ENCODE measurements around the gene CAMTA1.
A peak's percentile ranks its signal among the peaks of the same experiment; 100 is the strongest.

The CAMTA1 gene

DNA sequence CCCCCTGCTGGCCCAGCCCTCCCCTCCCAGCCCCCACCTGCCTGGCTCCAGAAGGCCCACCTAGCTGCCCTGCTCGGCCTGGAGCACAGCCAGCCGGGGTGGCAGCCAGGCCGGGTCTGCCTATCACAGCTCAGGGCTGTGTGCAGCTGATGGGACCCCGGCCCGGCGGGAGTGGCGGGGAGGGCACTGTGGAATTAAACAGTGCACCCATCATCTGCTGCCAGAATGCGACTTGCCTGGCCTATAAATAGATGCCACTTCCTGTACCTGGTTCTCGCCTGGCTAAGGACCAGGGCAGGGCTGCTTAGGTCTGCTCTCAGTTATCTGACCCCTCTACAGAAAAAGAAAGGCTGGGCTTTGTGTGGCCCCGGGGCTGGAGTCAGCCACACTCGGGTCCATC, 887.6 kb downstream of the CAMTA1 start:
- Histone ChIP-seq H3K36me3 (ENCODE audit: control insufficient read depth in 1 of 2, insufficient read depth in 2 of 2, low read length in 2 of 2) (no peaks in the 10 kb centered on the region), H3K27ac (ENCODE audit: low read length) (no peak overlapping the region), H3K27me3 (ENCODE audit: low read depth, low read length) (no peaks in the 10 kb centered on the region), H3K4me3 (ENCODE audit: low read depth in 1 of 2, low read length in 2 of 2) (no peak overlapping the region), H3K4me1 (ENCODE audit: control insufficient read depth in 1 of 2, insufficient read depth in 2 of 2, low read length in 2 of 2) (peaks cover 0 to 16% of the 10 kb centered on the region in 2 donors), H3K9me3 (ENCODE audit: control insufficient read depth in 1 of 2, low read length in 2 of 2) (no peaks in the 10 kb centered on the region)

DNA sequence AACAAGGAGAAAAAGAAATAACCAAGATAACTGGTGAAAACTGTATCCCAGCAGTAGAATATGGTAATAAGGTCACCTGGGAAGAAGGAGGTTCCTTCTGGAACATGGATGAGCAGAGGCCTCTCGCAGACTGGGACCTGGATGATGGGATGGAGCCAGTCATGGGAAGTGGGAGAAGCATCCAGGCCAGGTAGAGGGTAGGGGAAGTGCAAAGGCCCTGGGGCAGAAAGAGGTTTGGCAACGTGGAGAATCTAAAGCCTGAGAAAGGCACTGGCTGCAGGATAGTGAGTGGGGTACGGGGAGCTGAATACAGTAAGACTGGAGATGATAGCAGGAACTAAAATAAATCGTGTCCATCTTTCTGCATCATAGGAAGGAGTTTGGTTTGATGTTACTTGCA, 889.7 kb downstream of the CAMTA1 start:
- H3K36me3 ChIP-seq (ENCODE audit: control insufficient read depth in 1 of 2, insufficient read depth in 2 of 2, low read length in 2 of 2): no peaks in the 10 kb centered on the region
- H3K4me3 ChIP-seq (ENCODE audit: low read depth in 1 of 2, low read length in 2 of 2): no peak overlapping the region
- H3K27me3 ChIP-seq (ENCODE audit: low read depth, low read length): no peaks in the 10 kb centered on the region
- no peak overlapping the region for H3K27ac ChIP-seq (ENCODE audit: low read length)
- no peaks in the 10 kb centered on the region for H3K9me3 ChIP-seq (ENCODE audit: control insufficient read depth in 1 of 2, low read length in 2 of 2)
- H3K4me1 ChIP-seq (ENCODE audit: control insufficient read depth in 1 of 2, insufficient read depth in 2 of 2, low read length in 2 of 2): peaks cover 0 to 8% of the 10 kb centered on the region in 2 donors

DNA sequence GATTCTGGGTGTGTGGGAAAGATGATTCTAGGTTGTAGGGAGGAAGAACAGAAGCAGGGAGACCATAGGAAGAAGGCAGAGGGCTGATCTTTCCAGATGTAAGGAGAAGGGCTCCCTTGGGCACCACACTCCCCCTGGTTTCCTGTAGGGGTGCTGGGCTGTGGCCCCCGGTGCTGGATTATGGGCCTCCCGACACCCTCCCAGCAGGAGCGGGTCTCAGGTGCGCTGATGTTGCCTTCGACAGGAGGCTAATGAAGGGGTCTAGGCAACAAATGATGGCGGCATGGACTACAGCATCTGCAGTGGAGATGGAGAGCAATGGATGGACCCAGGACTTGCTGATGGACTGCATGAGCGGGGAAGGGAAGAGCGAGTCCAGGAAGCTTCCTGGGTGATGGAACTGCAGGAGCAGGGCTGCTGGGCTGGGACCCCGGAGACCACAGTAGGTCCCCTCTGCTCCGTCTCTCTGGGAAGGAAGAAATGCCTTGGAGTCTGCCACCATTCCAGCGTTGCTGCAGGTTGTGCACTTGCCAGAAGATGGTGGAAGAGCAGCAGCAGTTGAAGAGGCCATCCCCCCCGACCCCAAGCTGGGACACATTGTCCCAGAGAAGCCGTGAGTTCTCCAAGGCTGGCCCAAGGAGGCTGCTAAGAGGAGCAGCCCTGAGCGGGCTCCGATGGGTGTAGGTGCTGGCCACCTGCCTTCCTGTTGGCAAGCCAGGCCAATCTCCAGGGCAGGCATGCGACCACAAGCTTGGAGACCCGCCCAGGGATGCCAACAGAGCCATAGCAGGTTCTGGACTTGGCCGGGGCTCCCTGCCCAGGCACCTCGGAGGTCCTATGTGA, 890.4 kb downstream of the CAMTA1 start:
- no peak overlapping the region for H3K27ac ChIP-seq (ENCODE audit: low read length)
- H3K9me3 ChIP-seq (ENCODE audit: control insufficient read depth in 1 of 2, low read length in 2 of 2): no peaks in the 10 kb centered on the region
- H3K4me1 ChIP-seq (ENCODE audit: control insufficient read depth in 1 of 2, insufficient read depth in 2 of 2, low read length in 2 of 2): peaks cover 0 to 12% of the 10 kb centered on the region in 2 donors
- H3K4me3 ChIP-seq (ENCODE audit: low read depth in 1 of 2, low read length in 2 of 2): no peak overlapping the region
- H3K27me3 ChIP-seq (ENCODE audit: low read depth, low read length): no peaks in the 10 kb centered on the region
- H3K36me3 ChIP-seq (ENCODE audit: control insufficient read depth in 1 of 2, insufficient read depth in 2 of 2, low read length in 2 of 2): no peaks in the 10 kb centered on the region

DNA sequence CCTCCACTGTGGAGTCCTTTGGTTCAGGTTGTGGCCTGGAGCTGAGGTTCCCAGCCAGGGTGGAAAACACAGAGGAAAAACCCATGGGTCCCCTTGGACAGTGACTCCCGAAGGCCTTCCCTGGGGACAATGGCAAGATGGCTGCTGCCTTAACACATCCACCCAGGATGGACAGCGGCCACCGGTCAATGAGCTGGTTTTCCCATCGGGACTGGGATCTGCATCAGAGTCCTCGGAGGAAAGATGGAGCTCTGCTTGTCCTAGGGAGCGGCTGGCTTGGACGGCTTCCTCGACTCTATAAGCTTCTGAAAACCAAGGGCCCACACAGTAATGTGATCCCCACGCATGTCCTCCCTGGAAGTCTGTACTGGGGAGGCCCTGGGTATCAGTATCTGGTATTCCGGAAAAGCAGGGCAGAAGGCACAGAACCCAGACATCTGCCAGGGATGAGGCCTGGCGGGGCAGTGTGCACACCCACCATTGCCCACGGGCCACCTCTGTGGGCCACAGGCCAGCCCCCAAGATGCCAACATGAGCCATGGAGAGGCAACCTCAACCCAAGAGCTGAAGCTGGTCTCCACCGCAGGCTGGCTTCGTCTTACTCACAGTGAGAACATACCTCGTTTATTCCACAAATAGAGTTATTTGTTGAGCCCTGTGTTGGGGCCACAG, 891.2 kb downstream of the CAMTA1 start:
- Histone ChIP-seq H3K27ac (ENCODE audit: low read length) (no peak overlapping the region), H3K27me3 (ENCODE audit: low read depth, low read length) (no peaks in the 10 kb centered on the region), H3K4me1 (ENCODE audit: control insufficient read depth in 1 of 2, insufficient read depth in 2 of 2, low read length in 2 of 2) (peaks cover 0 to 16% of the 10 kb centered on the region in 2 donors), H3K9me3 (ENCODE audit: control insufficient read depth in 1 of 2, low read length in 2 of 2) (no peaks in the 10 kb centered on the region), H3K4me3 (ENCODE audit: low read depth in 1 of 2, low read length in 2 of 2) (no peak overlapping the region), H3K36me3 (ENCODE audit: control insufficient read depth in 1 of 2, insufficient read depth in 2 of 2, low read length in 2 of 2) (no peaks in the 10 kb centered on the region)

DNA sequence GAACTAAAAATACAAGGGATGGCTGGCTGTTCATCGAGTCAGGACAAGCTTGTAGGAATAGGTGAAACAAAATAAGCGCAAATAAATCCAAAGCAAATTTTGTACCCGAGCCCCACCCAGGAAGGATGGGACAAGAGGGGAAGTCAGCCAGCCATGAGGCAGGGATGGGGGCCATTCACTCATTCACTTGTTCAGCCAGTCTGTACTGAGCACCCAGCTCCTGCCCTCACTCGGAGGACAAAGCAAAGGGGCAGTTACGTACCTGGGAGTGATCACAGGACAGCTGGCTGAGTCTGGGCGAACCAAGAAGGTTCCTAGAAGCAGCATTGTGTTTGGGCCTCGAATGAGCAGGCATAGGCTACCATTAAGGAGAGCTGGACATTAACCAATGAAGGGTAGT, 891.9 kb downstream of the CAMTA1 start:
- H3K36me3 ChIP-seq (ENCODE audit: control insufficient read depth in 1 of 2, insufficient read depth in 2 of 2, low read length in 2 of 2): no peaks in the 10 kb centered on the region
- no peak overlapping the region for H3K4me3 ChIP-seq (ENCODE audit: low read depth in 1 of 2, low read length in 2 of 2)
- H3K4me1 ChIP-seq (ENCODE audit: control insufficient read depth in 1 of 2, insufficient read depth in 2 of 2, low read length in 2 of 2): peaks cover 0 to 16% of the 10 kb centered on the region in 2 donors
- no peaks in the 10 kb centered on the region for H3K27me3 ChIP-seq (ENCODE audit: low read depth, low read length)
- no peak overlapping the region for H3K27ac ChIP-seq (ENCODE audit: low read length)
- no peaks in the 10 kb centered on the region for H3K9me3 ChIP-seq (ENCODE audit: control insufficient read depth in 1 of 2, low read length in 2 of 2)

DNA sequence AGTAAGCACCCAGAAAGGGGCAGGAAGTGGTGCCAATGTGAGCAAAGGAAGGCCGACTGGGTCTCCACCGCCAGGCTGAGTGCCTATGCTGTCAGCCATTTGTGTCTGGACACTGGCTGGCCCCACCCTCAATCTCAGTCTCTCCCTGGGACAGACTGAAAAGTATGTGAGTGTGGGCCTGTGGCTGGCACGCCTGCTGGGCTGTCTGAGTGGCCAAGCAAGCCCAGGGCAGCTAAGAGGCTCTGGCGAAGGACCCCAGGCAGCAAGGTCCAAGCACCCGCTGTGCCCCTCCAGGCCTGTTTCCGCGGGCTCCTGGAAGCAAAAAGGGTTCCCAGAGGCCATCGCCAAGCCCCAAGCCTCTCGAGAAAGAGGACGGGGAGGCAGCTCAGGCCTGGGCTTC, 892.6 kb downstream of the CAMTA1 start:
- Histone ChIP-seq H3K27ac (ENCODE audit: low read length) (no peak overlapping the region), H3K9me3 (ENCODE audit: control insufficient read depth in 1 of 2, low read length in 2 of 2) (no peaks in the 10 kb centered on the region), H3K27me3 (ENCODE audit: low read depth, low read length) (no peaks in the 10 kb centered on the region)

DNA sequence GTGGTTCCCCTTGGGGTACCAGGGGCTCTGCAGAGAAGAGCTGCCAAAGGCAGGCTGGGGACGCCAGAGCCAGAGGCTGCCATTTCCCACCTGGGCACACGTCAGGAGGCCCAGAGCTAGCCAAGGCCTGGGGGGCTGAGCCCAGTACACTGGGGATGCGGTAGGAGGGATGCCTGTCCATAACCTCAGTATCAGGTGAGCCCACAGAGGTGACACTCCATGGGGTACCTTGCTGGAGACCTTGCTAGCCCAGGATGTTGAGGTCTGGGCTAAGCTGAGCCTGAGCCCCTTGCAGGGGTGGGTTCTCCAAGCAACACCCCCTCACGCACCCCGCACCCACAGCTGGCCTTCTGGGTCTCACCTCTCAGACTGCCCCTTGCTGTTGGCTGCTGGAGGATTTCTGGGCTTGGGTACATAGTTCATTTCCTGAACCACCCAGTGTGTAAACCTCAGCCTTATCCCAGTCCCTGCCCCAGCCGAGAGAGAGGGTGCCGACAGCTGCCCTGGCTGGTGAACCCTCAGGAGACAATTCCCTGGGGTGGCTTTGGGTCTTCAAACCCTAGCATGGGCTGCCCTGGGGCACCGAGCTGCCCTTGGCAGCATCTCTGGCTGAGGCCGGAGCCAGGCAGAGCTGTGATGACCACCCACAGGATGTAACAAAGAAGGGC, 893.4 kb downstream of the CAMTA1 start:
- peaks cover 0 to 16% of the 10 kb centered on the region in 2 donors for H3K4me1 ChIP-seq (ENCODE audit: control insufficient read depth in 1 of 2, insufficient read depth in 2 of 2, low read length in 2 of 2)
- no peaks in the 10 kb centered on the region for H3K27me3 ChIP-seq (ENCODE audit: low read depth, low read length)
- H3K4me3 ChIP-seq (ENCODE audit: low read depth in 1 of 2, low read length in 2 of 2): no peak overlapping the region
- H3K9me3 ChIP-seq (ENCODE audit: control insufficient read depth in 1 of 2, low read length in 2 of 2): no peaks in the 10 kb centered on the region
- H3K36me3 ChIP-seq (ENCODE audit: control insufficient read depth in 1 of 2, insufficient read depth in 2 of 2, low read length in 2 of 2): no peaks in the 10 kb centered on the region
- no peak overlapping the region for H3K27ac ChIP-seq (ENCODE audit: low read length)

More for the DNA sequence above, 892.6 kb downstream of the CAMTA1 start:
- no peaks in the 10 kb centered on the region for H3K36me3 ChIP-seq (ENCODE audit: control insufficient read depth in 1 of 2, insufficient read depth in 2 of 2, low read length in 2 of 2)
- H3K4me3 ChIP-seq (ENCODE audit: low read depth in 1 of 2, low read length in 2 of 2): no peak overlapping the region
- peaks cover 0 to 16% of the 10 kb centered on the region in 2 donors for H3K4me1 ChIP-seq (ENCODE audit: control insufficient read depth in 1 of 2, insufficient read depth in 2 of 2, low read length in 2 of 2)

DNA sequence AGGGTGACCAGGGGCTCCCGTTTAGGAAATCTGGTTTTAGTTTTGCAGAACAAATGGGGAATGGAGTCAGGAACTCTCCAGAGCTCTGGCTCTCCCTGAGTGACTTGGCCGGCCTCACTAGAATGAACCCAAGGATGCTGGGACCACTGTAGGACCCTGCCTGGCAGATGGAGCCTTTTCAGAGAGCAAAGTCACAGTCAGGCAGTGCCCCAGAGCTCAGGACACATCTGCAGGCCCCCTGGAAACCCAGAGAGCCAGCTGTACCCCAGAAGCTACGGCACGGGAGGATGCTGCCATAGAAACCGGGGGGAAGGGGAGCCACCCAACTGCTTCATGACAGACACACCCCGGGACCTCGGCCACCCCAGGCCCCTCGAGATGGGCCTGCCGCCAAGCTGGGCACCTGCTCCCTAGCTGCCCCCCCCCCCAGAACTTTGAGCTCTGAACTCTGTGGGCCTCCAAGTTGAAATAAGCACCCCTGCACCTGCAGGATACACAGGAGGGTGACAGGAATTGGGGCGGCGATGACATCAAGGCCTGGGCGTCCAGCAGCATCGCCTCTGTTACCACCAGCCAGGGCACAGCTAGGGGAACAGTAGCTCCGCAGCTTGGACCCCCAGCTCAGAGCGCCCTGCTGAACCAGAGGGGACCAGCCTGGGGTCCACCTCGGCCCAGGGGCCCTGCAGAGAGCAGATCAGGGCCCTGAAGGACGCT, 894.1 kb downstream of the CAMTA1 start:
- Histone ChIP-seq H3K4me3 (ENCODE audit: low read depth in 1 of 2, low read length in 2 of 2) (peak overlapping the region in 1 of 2 donors; percentile 92), H3K27me3 (ENCODE audit: low read depth, low read length) (no peaks in the 10 kb centered on the region), H3K4me1 (ENCODE audit: control insufficient read depth in 1 of 2, insufficient read depth in 2 of 2, low read length in 2 of 2) (peaks cover 0 to 16% of the 10 kb centered on the region in 2 donors), H3K36me3 (ENCODE audit: control insufficient read depth in 1 of 2, insufficient read depth in 2 of 2, low read length in 2 of 2) (no peaks in the 10 kb centered on the region), H3K27ac (ENCODE audit: low read length) (no peak overlapping the region), H3K9me3 (ENCODE audit: control insufficient read depth in 1 of 2, low read length in 2 of 2) (no peaks in the 10 kb centered on the region)

DNA sequence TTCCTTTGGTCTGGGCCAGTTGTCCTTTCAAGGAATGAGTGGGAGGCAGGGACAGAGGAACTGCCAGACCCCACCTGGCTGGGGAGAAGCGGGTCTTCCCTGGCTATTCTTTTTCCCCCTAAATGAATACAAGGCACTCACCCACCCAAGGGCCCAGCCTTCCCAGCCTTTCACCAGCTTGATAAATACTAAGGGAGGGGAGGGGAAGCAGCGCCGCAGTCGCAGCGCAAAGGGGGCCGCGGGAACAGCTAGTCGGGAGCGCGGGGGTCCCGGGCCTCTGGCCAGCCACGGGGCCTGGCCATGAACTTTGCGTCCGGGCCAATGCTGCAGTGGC, 894.6 kb downstream of the CAMTA1 start:
- Histone ChIP-seq H3K27ac (ENCODE audit: low read length) (no peak overlapping the region), H3K9me3 (ENCODE audit: control insufficient read depth in 1 of 2, low read length in 2 of 2) (no peaks in the 10 kb centered on the region), H3K4me3 (ENCODE audit: low read depth in 1 of 2, low read length in 2 of 2) (peak overlapping the region; percentile 53 to 92), H3K4me1 (ENCODE audit: control insufficient read depth in 1 of 2, insufficient read depth in 2 of 2, low read length in 2 of 2) (peaks cover 0 to 16% of the 10 kb centered on the region in 2 donors), H3K27me3 (ENCODE audit: low read depth, low read length) (no peaks in the 10 kb centered on the region), H3K36me3 (ENCODE audit: control insufficient read depth in 1 of 2, insufficient read depth in 2 of 2, low read length in 2 of 2) (no peaks in the 10 kb centered on the region)

DNA sequence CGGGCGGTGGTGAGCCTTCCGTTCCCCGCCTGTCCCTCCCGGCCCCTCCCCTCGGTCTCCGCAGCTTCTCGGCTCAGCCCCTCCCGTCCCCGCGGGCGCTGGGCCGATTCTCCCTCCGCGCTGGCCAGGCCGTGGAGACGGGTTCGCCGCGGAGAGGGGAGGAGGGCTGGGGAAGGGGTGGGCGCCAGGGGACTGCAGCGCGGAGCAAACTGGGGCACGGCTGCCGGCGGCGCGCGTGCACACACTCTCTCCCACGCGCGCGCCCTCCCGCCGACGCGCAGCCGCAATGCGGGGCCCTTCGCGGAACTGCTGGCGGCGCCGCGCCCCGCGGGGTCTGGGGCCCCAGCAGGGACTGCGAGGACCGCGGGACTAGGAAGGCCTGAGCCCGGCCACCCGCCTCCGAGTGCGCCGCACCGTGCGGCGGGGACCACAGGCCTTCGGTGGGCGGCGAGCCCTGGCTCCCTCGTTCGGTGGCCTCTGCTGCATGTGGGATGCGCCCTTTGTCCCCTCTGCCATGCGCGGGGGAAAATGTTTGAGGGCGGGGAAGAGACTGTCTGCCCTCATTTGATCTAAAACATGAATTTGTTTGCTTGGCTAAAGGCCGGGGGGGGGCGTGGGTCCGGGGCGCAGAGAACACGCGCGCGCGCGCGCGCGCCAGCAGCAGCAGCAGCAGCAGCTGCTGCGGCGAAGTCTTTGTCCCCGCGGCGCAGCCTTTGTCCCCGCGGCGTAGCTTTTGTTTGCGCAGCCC, 895.1 kb downstream of the CAMTA1 start:
- Histone ChIP-seq H3K27me3 (ENCODE audit: low read depth, low read length) (no peaks in the 10 kb centered on the region), H3K4me1 (ENCODE audit: control insufficient read depth in 1 of 2, insufficient read depth in 2 of 2, low read length in 2 of 2) (peaks cover 0 to 16% of the 10 kb centered on the region in 2 donors)

More for the DNA sequence above, 895.1 kb downstream of the CAMTA1 start:
- Histone ChIP-seq H3K27ac (ENCODE audit: low read length) (no peak overlapping the region), H3K36me3 (ENCODE audit: control insufficient read depth in 1 of 2, insufficient read depth in 2 of 2, low read length in 2 of 2) (no peaks in the 10 kb centered on the region), H3K4me3 (ENCODE audit: low read depth in 1 of 2, low read length in 2 of 2) (peak overlapping the region; percentile 53 to 92), H3K9me3 (ENCODE audit: control insufficient read depth in 1 of 2, low read length in 2 of 2) (no peaks in the 10 kb centered on the region)

All from muscle layer of duodenum (tissue), 2 donors.